OCI-LY7 (cell line): Measurements from ENCODE around the gene INTS1. TPM values are rescaled to one million over a fixed set of nuclear protein-coding genes. Genes with fewer than 3 reads are reported as not detected.

ENCODE experiments used
- BruUV-seq: library from RNA; stranded (reverse); fragments of 400-500 nt; replicated peaks from 2 replicates; lab custom pipeline; 2021; lab: Mats Ljungman, UMichigan
- CTCF ChIA-PET: fragments of 300-600 bp; sonication (Branson Sonifier 250); formaldehyde crosslinking; loops from one replicate; lab custom pipeline; 2022; ENCODE audit warnings: antibody characterized with exemption; ENCODE audit not compliant: unreplicated experiment; lab: Charles Lee
- POLR2A ChIA-PET: fragments of 300-600 bp; sonication (Branson Sonifier 250); formaldehyde crosslinking; loops from one replicate; lab custom pipeline; 2022; ENCODE audit warnings: antibody characterized with exemption; lab: Charles Lee
- DNase-seq: peaks from one replicate; pipeline ENCODE4 v3.0.0-alpha.2; 2015; ENCODE audit warnings: low spot score
- H2AFZ ChIP-seq: fragments of 200-600 bp; sonication (generic), shearing (Covaris generic); 2 replicates; pipeline ENCODE4 v1.6.1; 2014; ENCODE audit warnings: mild to moderate bottlenecking, antibody characterized with exemption, low read length, moderate library complexity
- H3K27ac ChIP-seq: fragments of 200-600 bp; sonication (generic); 2 replicates; pipeline ENCODE4 v1.5.1; 2014; ENCODE audit warnings: mixed run types, low read depth, mild to moderate bottlenecking, moderate library complexity, low read length, inconsistent platforms; ENCODE audit not compliant: poor library complexity, severe bottlenecking
- H3K36me3 ChIP-seq: fragments of 200-600 bp; sonication (generic); 2 replicates; pipeline ENCODE4 v1.6.1; 2014; ENCODE audit warnings: mild to moderate bottlenecking, antibody characterized with exemption, low read length, moderate library complexity, mixed read lengths; ENCODE audit not compliant: insufficient read depth
- H3K4me1 ChIP-seq: fragments of 200-600 bp; sonication (generic); 2 replicates; pipeline ENCODE4 v1.5.1; 2014; ENCODE audit warnings: mild to moderate bottlenecking, low read length; ENCODE audit not compliant: insufficient read depth, poor library complexity, severe bottlenecking
- H3K4me2 ChIP-seq: fragments of 200-600 bp; sonication (generic); 2 replicates; pipeline ENCODE4 v1.6.1; 2014; ENCODE audit warnings: mild to moderate bottlenecking, low read length
- H3K4me3 ChIP-seq: fragments of 200-600 bp; sonication (generic); 2 replicates; pipeline ENCODE4 v1.5.1; 2014; ENCODE audit warnings: mild to moderate bottlenecking, low read depth, low read length; ENCODE audit not compliant: poor library complexity, severe bottlenecking
- H3K79me2 ChIP-seq: fragments of 200-600 bp; sonication (generic); 2 replicates; pipeline ENCODE4 v1.6.1; 2016; ENCODE audit warnings: low read depth, mild to moderate bottlenecking, low read length, moderate library complexity, mixed read lengths; ENCODE audit not compliant: insufficient read depth
- H3K9me2 ChIP-seq: fragments of 200-600 bp; sonication (generic); 2 replicates; pipeline ENCODE4 v1.6.1; 2016; ENCODE audit warnings: mild to moderate bottlenecking, low read length, mixed read lengths; ENCODE audit not compliant: insufficient read depth
- H3K9me3 ChIP-seq: fragments of 200-600 bp; sonication (generic); 2 replicates; pipeline ENCODE4 v1.6.1; 2014; ENCODE audit warnings: mild to moderate bottlenecking, mixed run types, low read length, mixed read lengths
- H4K20me1 ChIP-seq: fragments of 200-600 bp; sonication (generic); 2 replicates; pipeline ENCODE4 v1.6.1; 2014; ENCODE audit warnings: mild to moderate bottlenecking, antibody characterized with exemption, low read length, moderate library complexity, mixed read lengths; ENCODE audit not compliant: insufficient read depth
- CTCF ChIP-seq: fragments of 200-600 bp; sonication (generic); conservative IDR thresholded peaks from 2 replicates; pipeline ENCODE4 v1.5.1; 2014; ENCODE audit warnings: mild to moderate bottlenecking, antibody characterized with exemption, low read length, moderate library complexity, mixed read lengths
- EZH2phosphoT487 ChIP-seq: fragments of 200-600 bp; sonication (generic); IDR thresholded peaks from 2 replicates; pipeline ENCODE4 v1.6.1; 2018; ENCODE audit warnings: low read depth, borderline replicate concordance, mild to moderate bottlenecking, mixed run types, antibody characterized with exemption, low read length, moderate library complexity, mixed read lengths
- intact Hi-C: fragments of 100-400 bp; cut with micrococcal nuclease; formaldehyde crosslinking; loops from one replicate; pipeline ENCODE4 v1.10.0; 2022; ENCODE audit not compliant: unreplicated experiment
- total RNA-seq, 2 experiments: library from RNA; depleted of rRNA in 1 of 2; stranded (reverse); fragments of >200 nt in 1 of 2; shearing (Covaris generic) in 1 of 2; gene quantifications; 2 replicates each; pipeline ENCODE4 v1.2.3, GENCODE V29; 2014 to 2022

INTS1 gene
- total RNA-seq, 2 experiments from 2014 or later, result 83.6 to 188 TPM

- DNase-seq, result no peak
- H4K20me1 ChIP-seq, result no peaks in the 10 kb centered on the region
- no peak overlapping the region for H2AFZ ChIP-seq
- no peak overlapping the region for H3K4me2 ChIP-seq
- intact Hi-C loops, result no loop called here
- peaks cover 89% of the 10 kb centered on the region for H3K36me3 ChIP-seq
- no peak for TF ChIP-seq EZH2phosphoT487
- no peak for TF ChIP-seq CTCF
- no peaks in the 10 kb centered on the region for H3K4me1 ChIP-seq
- H3K9me2 ChIP-seq, result no peaks in the 10 kb centered on the region
- POLR2A ChIA-PET, result no interaction called here
- no peak overlapping the region for H3K27ac ChIP-seq
- H3K79me2 ChIP-seq, result no peaks in the 10 kb centered on the region
- no peak overlapping the region for H3K4me3 ChIP-seq
- CTCF ChIA-PET, result no interaction called here
- no TSS peak for BruUV-seq
- no peaks in the 10 kb centered on the region for H3K9me3 ChIP-seq
These were observed 16.7 kb downstream of the INTS1 start for GRCh38 chr7:1487466-1487865.

GRCh38 chr7:1486571-1486970, 17.6 kb downstream of the INTS1 start:
- no peaks in the 10 kb centered on the region for H3K9me2 ChIP-seq
- no peak overlapping the region for H2AFZ ChIP-seq
- no peaks in the 10 kb centered on the region for H3K9me3 ChIP-seq
- DNase-seq, result no peak
- intact Hi-C loops, result no loop called here
- no peak overlapping the region for H3K4me3 ChIP-seq
- H3K27ac ChIP-seq, result no peak overlapping the region
- H3K4me1 ChIP-seq, result no peaks in the 10 kb centered on the region
- no peaks in the 10 kb centered on the region for H4K20me1 ChIP-seq
- TF ChIP-seq EZH2phosphoT487, result no peak
- TF ChIP-seq CTCF, result no peak
- H3K36me3 ChIP-seq, result peaks cover 88% of the 10 kb centered on the region
- no peak overlapping the region for H3K4me2 ChIP-seq
- CTCF ChIA-PET, result no interaction called here
- POLR2A ChIA-PET, result no interaction called here
- BruUV-seq, result no TSS peak
- H3K79me2 ChIP-seq, result no peaks in the 10 kb centered on the region

- no peak overlapping the region for H2AFZ ChIP-seq
- H3K4me3 ChIP-seq, result no peak overlapping the region
- no peaks in the 10 kb centered on the region for H4K20me1 ChIP-seq
- ChIA-PET CTCF (no interaction called here), POLR2A (interaction anchor here (0.6 to 0.9 kb wide), 2 partner anchors 236 to 1037 kb away, joined by 4 to 5 read pairs; no protein-coding TSS in a partner anchor)
- H3K27ac ChIP-seq, result no peak overlapping the region
- no peaks in the 10 kb centered on the region for H3K9me2 ChIP-seq
- BruUV-seq, result no TSS peak
- TF ChIP-seq CTCF (no peak), EZH2phosphoT487 (no peak)
- H3K79me2 ChIP-seq, result no peaks in the 10 kb centered on the region
- no peaks in the 10 kb centered on the region for H3K4me1 ChIP-seq
- DNase-seq, result no peak
- intact Hi-C loops, result no loop called here
- H3K36me3 ChIP-seq, result peaks cover 88% of the 10 kb centered on the region
- H3K4me2 ChIP-seq, result no peak overlapping the region
- H3K9me3 ChIP-seq, result no peaks in the 10 kb centered on the region
These were observed 19.0 kb downstream of the INTS1 start for GRCh38 chr7:1485156-1485555.
